ENCODE results near the gene ARHGEF37.

Gene ARHGEF37

DNA sequence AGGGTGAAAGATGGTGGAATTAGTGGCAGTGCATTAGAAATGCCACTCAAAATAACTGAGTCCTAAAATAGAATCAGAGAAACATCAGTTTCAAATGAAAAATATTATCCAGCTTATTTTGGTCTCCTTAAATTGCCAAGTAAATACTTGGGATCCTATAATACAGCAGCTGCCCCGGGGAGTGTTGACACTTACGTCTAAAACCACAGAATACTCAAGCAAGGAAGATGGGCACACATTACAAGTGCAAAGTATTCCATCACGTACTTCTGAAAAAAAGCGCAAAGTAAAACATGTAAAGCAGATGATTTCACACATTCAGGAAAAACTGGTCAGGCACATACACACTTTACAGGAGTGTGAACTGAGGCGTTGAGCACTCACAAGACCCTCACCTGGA is 2.4 kb upstream of the ARHGEF37 start:
- in situ Hi-C loops (cut with MboI; ENCODE audit: low pct_unique_long_range_greater_than_20kb, low sequenced_read_pairs, unreplicated experiment), result no loop called here
- TF ChIP-seq, protein P1, sequence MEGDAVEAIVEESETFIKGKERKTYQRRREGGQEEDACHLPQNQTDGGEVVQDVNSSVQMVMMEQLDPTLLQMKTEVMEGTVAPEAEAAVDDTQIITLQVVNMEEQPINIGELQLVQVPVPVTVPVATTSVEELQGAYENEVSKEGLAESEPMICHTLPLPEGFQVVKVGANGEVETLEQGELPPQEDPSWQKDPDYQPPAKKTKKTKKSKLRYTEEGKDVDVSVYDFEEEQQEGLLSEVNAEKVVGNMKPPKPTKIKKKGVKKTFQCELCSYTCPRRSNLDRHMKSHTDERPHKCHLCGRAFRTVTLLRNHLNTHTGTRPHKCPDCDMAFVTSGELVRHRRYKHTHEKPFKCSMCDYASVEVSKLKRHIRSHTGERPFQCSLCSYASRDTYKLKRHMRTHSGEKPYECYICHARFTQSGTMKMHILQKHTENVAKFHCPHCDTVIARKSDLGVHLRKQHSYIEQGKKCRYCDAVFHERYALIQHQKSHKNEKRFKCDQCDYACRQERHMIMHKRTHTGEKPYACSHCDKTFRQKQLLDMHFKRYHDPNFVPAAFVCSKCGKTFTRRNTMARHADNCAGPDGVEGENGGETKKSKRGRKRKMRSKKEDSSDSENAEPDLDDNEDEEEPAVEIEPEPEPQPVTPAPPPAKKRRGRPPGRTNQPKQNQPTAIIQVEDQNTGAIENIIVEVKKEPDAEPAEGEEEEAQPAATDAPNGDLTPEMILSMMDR (IDR thresholded peaks at IDR 0.05; ENCODE audit: extremely low read depth, insufficient read depth, missing control alignments), result no peak
- no peak for DNase-seq (ENCODE audit: low spot score)

DNA sequence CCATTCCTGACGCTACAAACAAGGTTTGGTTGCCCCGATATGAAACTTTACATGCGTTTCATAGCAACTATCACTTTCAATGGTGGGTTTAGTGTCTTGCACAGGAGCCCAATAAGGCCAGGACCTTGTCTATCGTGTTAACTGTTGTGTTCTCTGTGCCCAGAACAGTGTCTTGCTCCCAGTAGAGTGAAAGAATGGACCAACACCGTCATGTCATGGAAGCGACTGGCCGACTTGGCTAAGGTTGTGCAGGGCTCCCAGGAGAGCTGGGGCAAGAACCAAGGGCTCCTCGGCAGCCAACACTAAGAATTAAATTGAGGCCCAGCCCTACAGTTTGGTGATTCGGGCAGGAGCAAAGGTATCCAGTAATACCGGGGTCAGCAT is 498 bp upstream of the ARHGEF37 start:
- in situ Hi-C loops (cut with MboI; ENCODE audit: low pct_unique_long_range_greater_than_20kb, low sequenced_read_pairs, unreplicated experiment), result no loop called here
- TF ChIP-seq, protein P1 (IDR thresholded peaks at IDR 0.05; ENCODE audit: extremely low read depth, insufficient read depth, missing control alignments), result no peak
- no peak for DNase-seq (ENCODE audit: low spot score)

DNA sequence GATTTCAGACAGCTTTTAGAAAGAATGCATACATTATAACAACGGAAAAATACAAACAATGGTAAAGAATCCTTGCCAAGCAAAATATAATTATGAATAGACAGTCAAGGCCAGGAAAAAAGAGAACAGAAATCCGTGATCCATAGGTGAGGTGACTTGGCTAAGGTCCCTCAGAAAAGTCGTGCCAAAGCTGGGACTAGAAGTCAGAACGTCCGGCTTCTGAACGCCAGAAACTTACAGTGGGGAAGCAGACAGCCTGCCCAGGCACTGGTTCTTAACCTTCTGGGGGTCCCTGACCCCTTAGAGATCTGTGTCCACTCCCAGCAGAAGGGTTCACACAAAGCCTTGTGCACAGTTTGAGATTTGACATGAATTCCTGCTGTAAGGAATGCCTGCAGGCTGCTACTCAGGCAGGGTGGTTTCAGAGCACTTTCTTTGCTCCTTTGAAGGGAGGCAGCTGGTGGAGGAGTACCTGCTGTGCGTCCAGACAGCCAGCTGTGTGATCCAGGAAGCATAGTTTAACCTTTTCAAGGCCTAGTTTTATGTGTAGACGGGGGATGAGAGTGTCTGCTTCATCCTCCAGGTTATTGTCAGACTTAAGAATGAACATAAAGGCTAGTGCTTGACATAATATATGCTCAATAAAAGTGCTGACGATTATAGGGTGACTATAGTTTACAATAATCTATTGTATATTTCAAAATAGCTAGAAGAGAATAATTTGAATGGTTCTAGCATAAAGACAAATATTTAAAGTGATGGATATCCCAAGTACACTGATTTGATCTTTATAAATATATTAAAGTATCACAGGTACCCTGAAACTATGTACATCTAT is 852 bp downstream of the ARHGEF37 start:
- in situ Hi-C loops (cut with MboI; ENCODE audit: low pct_unique_long_range_greater_than_20kb, low sequenced_read_pairs, unreplicated experiment), result no loop called here
- TF ChIP-seq, protein P1 (IDR thresholded peaks at IDR 0.05; ENCODE audit: extremely low read depth, insufficient read depth, missing control alignments), result no peak
- DNase-seq (ENCODE audit: low spot score), result no peak

DNA sequence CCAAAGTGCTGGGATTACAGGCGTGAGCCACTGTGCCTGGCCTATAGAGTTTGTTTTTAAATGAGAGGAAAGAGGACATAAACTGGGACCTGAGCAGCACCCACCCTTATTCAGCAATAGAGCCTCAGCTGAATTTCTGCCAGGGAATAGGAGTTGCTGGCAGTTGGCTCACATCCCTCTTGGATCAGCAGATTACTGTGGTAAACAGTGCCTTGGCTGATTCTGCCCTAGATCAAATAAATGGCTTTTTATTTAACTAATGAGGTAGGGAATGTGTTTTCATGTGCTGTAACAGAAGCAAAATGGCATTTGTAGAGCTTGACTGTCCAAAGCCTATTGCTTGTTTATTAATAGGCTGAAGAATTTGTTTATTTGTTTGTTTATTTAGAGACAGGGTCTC is 2.1 kb downstream of the ARHGEF37 start:
- in situ Hi-C loops (cut with MboI; ENCODE audit: low pct_unique_long_range_greater_than_20kb, low sequenced_read_pairs, unreplicated experiment), result no loop called here
- TF ChIP-seq, protein P1 (IDR thresholded peaks at IDR 0.05; ENCODE audit: extremely low read depth, insufficient read depth, missing control alignments), result no peak
- DNase-seq (ENCODE audit: low spot score), result no peak

DNA sequence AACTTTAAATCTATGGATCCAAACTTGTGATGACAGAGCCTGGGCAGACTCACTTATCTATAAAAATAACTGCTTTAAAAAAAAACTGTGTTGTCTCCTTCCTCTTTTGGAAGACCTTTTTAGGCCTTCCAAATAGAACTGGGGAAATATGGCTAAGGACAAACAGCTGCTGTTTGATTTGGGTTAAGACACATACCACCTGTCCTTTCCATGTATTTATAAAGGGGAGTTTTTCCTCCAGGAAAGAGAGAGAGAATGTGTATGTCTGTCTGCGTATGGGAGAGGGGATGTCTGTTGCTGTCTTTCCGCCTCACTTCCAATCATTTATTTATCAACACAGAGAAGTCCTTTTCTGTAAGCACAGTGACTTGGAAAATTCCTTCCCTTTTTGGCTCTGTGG is 2.8 kb downstream of the ARHGEF37 start:
- no peak for DNase-seq (ENCODE audit: low spot score)
- TF ChIP-seq, protein P1 (IDR thresholded peaks at IDR 0.05; ENCODE audit: extremely low read depth, insufficient read depth, missing control alignments), result no peak
- in situ Hi-C loops (cut with MboI; ENCODE audit: low pct_unique_long_range_greater_than_20kb, low sequenced_read_pairs, unreplicated experiment), result no loop called here

DNA sequence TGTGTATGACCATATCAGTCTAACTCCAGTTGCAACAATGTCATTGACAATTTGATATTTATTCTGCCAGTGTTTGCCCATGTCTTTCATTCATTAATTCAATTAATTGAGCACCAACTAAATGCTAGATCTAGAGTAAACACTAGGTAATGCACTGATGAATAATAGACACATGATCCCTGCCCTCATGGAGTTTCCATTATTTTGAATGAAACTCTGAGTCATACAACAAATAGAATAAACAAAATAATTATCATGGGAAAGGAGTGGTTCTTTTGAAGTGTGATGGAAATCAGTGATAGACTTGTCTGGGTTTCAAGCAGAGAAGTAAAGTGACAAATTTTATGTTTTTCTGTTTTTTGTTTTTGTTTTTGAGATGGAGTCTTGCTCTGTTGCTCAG is 4.6 kb downstream of the ARHGEF37 start:
- TF ChIP-seq, protein P1 (IDR thresholded peaks at IDR 0.05; ENCODE audit: extremely low read depth, insufficient read depth, missing control alignments), result no peak
- in situ Hi-C loops (cut with MboI; ENCODE audit: low pct_unique_long_range_greater_than_20kb, low sequenced_read_pairs, unreplicated experiment), result no loop called here
- no peak for DNase-seq (ENCODE audit: low spot score)
